WTC11 (cell line): Measurements from ENCODE around the gene ZDHHC7. TPM values are rescaled to one million over a fixed set of nuclear protein-coding genes. Genes with fewer than 3 reads are reported as not detected.

Experiments used
- ATAC-seq: fragments of 200-7000 bp; cut with Tn5 transposase; 2 replicates; pipeline ENCODE4 v1.10.0; 2021; ENCODE audit warnings: mild to moderate bottlenecking, moderate library complexity
- CTCF ChIA-PET: fragments of 300-600 bp; sonication (Branson Sonifier 250); formaldehyde crosslinking; loops from one replicate; lab custom pipeline; 2021; ENCODE audit warnings: antibody characterized with exemption; lab: Charles Lee
- POLR2A ChIA-PET: fragments of 350-600 bp; sonication (Branson Sonifier 250); formaldehyde crosslinking; loops from one replicate; lab custom pipeline; 2021; ENCODE audit warnings: antibody characterized with exemption; lab: Charles Lee
- DNase-seq: peaks from one replicate; pipeline ENCODE4 v3.0.0; 2021; ENCODE audit warnings: low spot score
- H3K27ac Mint-ChIP-seq: 2 replicates; pipeline ENCODE4 v1.8.0; 2021; ENCODE audit warnings: mixed read lengths
- H3K27me3 Mint-ChIP-seq: 2 replicates; pipeline ENCODE4 v1.8.0; 2021; ENCODE audit warnings: low read depth, mild to moderate bottlenecking, moderate library complexity, mixed read lengths
- H3K36me3 Mint-ChIP-seq: 2 replicates; pipeline ENCODE4 v1.8.0; 2021; ENCODE audit warnings: mixed read lengths
- H3K4me1 Mint-ChIP-seq: 2 replicates; pipeline ENCODE4 v1.8.0; 2022; ENCODE audit warnings: mixed read lengths
- H3K4me3 Mint-ChIP-seq: 2 replicates; pipeline ENCODE4 v1.8.0; 2021; ENCODE audit warnings: mild to moderate bottlenecking, moderate library complexity, mixed read lengths
- H3K9me3 Mint-ChIP-seq: 2 replicates; pipeline ENCODE4 v1.8.0; 2021; ENCODE audit warnings: mixed read lengths
- CREB1 ChIP-seq: sonication (generic); formaldehyde crosslinking; IDR thresholded peaks from 2 replicates; pipeline ENCODE4 v1.8.0; 2023; ENCODE audit warnings: mild to moderate bottlenecking, missing genetic modification reagents
- FOXJ3 ChIP-seq: sonication (generic); formaldehyde crosslinking; IDR thresholded peaks from 2 replicates; pipeline ENCODE4 v1.9.0; 2021; ENCODE audit warnings: missing genetic modification reagents, mild to moderate bottlenecking, borderline replicate concordance
- GABPB1 ChIP-seq: sonication (generic); formaldehyde crosslinking; IDR thresholded peaks from 2 replicates; pipeline ENCODE4 v1.8.1; 2023; ENCODE audit warnings: mild to moderate bottlenecking, missing genetic modification reagents
- GTF2I ChIP-seq: fragments of 250-450 bp; sonication (Bioruptor Pico); conservative IDR thresholded peaks from 2 replicates; pipeline ENCODE4 v1.4.0; 2021; ENCODE audit warnings: mild to moderate bottlenecking
- KAT7 ChIP-seq: sonication (generic); formaldehyde crosslinking; IDR thresholded peaks from 2 replicates; pipeline ENCODE4 v1.8.1; 2023; ENCODE audit warnings: missing genetic modification reagents, mild to moderate bottlenecking, borderline replicate concordance
- MXD4 ChIP-seq: fragments of 250-450 bp; sonication (Bioruptor Pico); IDR thresholded peaks from 2 replicates; pipeline ENCODE4 v1.8.0; 2021; ENCODE audit warnings: mild to moderate bottlenecking, moderate library complexity, borderline replicate concordance
- NR3C1 ChIP-seq: sonication (generic); formaldehyde crosslinking; conservative IDR thresholded peaks from 2 replicates; pipeline ENCODE4 v1.8.1; 2023; ENCODE audit warnings: low read depth, mild to moderate bottlenecking, missing genetic modification reagents
- OVOL2 ChIP-seq: fragments of 250-450 bp; sonication (Bioruptor Pico); IDR thresholded peaks from 2 replicates; pipeline ENCODE4 v1.9.0; 2021; ENCODE audit warnings: mild to moderate bottlenecking, borderline replicate concordance
- PRRX2 ChIP-seq: fragments of 250-450 bp; sonication (Bioruptor Pico); IDR thresholded peaks from 2 replicates; pipeline ENCODE4 v1.8.0; 2021; ENCODE audit warnings: mild to moderate bottlenecking
- RORB ChIP-seq: fragments of 250-450 bp; sonication (Bioruptor Pico); IDR thresholded peaks from 2 replicates; pipeline ENCODE4 v1.9.0; 2021; ENCODE audit warnings: mild to moderate bottlenecking
- TCF7 ChIP-seq: sonication (generic); formaldehyde crosslinking; IDR thresholded peaks from 2 replicates; pipeline ENCODE4 v1.8.0; 2022; ENCODE audit warnings: mild to moderate bottlenecking, low read depth, missing genetic modification reagents, moderate library complexity
- TEAD4 ChIP-seq: sonication (generic); formaldehyde crosslinking; IDR thresholded peaks from 2 replicates; pipeline ENCODE4 v1.8.0; 2022; ENCODE audit warnings: mild to moderate bottlenecking, missing genetic modification reagents
- ZNF263 ChIP-seq: sonication (generic); formaldehyde crosslinking; IDR thresholded peaks from 2 replicates; pipeline ENCODE4 v1.8.1; 2022; ENCODE audit warnings: low read depth, mild to moderate bottlenecking, moderate library complexity, missing genetic modification reagents
- total RNA-seq: library from RNA; stranded (reverse); gene quantifications from 3 replicates; pipeline ENCODE4 v1.2.3, GENCODE V29; 2021
- TF ChIP-seq, protein P1 (sequence below): sonication (generic); formaldehyde crosslinking; conservative IDR thresholded peaks from 2 replicates; pipeline ENCODE4 v1.8.1; 2023; ENCODE audit warnings: mild to moderate bottlenecking, low read depth, missing genetic modification reagents, moderate library complexity
- TF ChIP-seq, protein P2 (sequence below): sonication (generic); formaldehyde crosslinking; IDR thresholded peaks from 2 replicates; pipeline ENCODE4 v1.8.1; 2023; ENCODE audit warnings: mild to moderate bottlenecking, moderate library complexity, missing genetic modification reagents
- TF ChIP-seq, protein P3 (sequence below): sonication (generic); formaldehyde crosslinking; IDR thresholded peaks from 2 replicates; pipeline ENCODE4 v1.8.0; 2022; ENCODE audit warnings: mild to moderate bottlenecking, missing genetic modification reagents
- TF ChIP-seq, protein P4 (sequence below): sonication (generic); formaldehyde crosslinking; IDR thresholded peaks from 2 replicates; pipeline ENCODE4 v1.8.1; 2022; ENCODE audit warnings: mild to moderate bottlenecking, missing genetic modification reagents, moderate library complexity, borderline replicate concordance
- TF ChIP-seq, protein P5 (sequence below): fragments of 250-450 bp; sonication (Bioruptor Pico); IDR thresholded peaks from 2 replicates; pipeline ENCODE4 v1.9.0; 2021; ENCODE audit warnings: mild to moderate bottlenecking
- TF ChIP-seq, protein P6 (sequence below): sonication (generic); formaldehyde crosslinking; IDR thresholded peaks from 2 replicates; pipeline ENCODE4 v1.8.1; 2022; ENCODE audit warnings: missing genetic modification reagents, borderline replicate concordance

ZDHHC7 gene
- total RNA-seq, 1 experiment from 2014 or later: 38.7 TPM

DNA sequence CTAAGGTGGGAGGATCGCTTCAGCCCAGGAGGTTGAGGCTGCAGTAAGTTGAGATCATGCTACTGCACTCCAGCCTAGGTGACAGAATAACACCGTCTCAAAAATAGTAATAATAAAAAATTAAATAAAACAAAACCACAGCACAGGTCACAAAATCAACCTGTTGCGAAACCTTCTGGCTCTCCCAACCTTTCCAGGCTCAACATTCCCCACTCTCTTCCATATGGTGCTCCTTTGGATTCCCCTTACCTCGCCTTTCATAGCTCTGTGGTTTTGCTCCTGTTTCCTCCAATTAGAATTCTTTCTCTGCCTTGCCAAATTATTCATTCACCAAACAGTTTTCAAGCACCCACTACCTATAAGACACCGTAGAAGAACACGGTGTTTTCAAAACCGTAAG is 4.7 kb downstream of the ZDHHC7 start:
- ATAC-seq (no peak), DNase-seq (no peak)
- no peaks in the 10 kb centered on the region for H3K9me3 Mint-ChIP-seq
- 0 out of 2 replicates have a peak overlapping the region, but pooled peaks have one; percentile 57 for H3K27ac Mint-ChIP-seq
- peaks cover 41% of the 10 kb centered on the region for H3K4me1 Mint-ChIP-seq
- H3K36me3 Mint-ChIP-seq: no peaks in the 10 kb centered on the region; the same call in 1 of the 2 replicates
- H3K4me3 Mint-ChIP-seq: no peak overlapping the region
- TF ChIP-seq GABPB1 (CRISPR knock-in tag) (no peak), TEAD4 (no peak), KAT7 (CRISPR knock-in tag) (no peak), RORB (CRISPR knock-in tag) (no peak), OVOL2 (CRISPR knock-in tag) (no peak), MXD4 (CRISPR knock-in tag) (no peak), NR3C1 (CRISPR knock-in tag) (no peak), ZNF263 (no peak), TCF7 (CRISPR knock-in tag) (no peak), CREB1 (CRISPR knock-in tag) (no peak), FOXJ3 (no peak), GTF2I (CRISPR knock-in tag) (no peak), PRRX2 (CRISPR knock-in tag) (no peak)
- TF ChIP-seq, protein P1, sequence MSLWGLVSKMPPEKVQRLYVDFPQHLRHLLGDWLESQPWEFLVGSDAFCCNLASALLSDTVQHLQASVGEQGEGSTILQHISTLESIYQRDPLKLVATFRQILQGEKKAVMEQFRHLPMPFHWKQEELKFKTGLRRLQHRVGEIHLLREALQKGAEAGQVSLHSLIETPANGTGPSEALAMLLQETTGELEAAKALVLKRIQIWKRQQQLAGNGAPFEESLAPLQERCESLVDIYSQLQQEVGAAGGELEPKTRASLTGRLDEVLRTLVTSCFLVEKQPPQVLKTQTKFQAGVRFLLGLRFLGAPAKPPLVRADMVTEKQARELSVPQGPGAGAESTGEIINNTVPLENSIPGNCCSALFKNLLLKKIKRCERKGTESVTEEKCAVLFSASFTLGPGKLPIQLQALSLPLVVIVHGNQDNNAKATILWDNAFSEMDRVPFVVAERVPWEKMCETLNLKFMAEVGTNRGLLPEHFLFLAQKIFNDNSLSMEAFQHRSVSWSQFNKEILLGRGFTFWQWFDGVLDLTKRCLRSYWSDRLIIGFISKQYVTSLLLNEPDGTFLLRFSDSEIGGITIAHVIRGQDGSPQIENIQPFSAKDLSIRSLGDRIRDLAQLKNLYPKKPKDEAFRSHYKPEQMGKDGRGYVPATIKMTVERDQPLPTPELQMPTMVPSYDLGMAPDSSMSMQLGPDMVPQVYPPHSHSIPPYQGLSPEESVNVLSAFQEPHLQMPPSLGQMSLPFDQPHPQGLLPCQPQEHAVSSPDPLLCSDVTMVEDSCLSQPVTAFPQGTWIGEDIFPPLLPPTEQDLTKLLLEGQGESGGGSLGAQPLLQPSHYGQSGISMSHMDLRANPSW: no peak
- TF ChIP-seq, protein P2, sequence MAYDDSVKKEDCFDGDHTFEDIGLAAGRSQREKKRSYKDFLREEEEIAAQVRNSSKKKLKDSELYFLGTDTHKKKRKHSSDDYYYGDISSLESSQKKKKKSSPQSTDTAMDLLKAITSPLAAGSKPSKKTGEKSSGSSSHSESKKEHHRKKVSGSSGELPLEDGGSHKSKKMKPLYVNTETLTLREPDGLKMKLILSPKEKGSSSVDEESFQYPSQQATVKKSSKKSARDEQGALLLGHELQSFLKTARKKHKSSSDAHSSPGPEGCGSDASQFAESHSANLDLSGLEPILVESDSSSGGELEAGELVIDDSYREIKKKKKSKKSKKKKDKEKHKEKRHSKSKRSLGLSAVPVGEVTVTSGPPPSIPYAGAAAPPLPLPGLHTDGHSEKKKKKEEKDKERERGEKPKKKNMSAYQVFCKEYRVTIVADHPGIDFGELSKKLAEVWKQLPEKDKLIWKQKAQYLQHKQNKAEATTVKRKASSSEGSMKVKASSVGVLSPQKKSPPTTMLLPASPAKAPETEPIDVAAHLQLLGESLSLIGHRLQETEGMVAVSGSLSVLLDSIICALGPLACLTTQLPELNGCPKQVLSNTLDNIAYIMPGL (CRISPR knock-in tag): no peak
- TF ChIP-seq, protein P3, sequence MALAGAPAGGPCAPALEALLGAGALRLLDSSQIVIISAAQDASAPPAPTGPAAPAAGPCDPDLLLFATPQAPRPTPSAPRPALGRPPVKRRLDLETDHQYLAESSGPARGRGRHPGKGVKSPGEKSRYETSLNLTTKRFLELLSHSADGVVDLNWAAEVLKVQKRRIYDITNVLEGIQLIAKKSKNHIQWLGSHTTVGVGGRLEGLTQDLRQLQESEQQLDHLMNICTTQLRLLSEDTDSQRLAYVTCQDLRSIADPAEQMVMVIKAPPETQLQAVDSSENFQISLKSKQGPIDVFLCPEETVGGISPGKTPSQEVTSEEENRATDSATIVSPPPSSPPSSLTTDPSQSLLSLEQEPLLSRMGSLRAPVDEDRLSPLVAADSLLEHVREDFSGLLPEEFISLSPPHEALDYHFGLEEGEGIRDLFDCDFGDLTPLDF (CRISPR knock-in tag): no peak
- TF ChIP-seq, protein P4, sequence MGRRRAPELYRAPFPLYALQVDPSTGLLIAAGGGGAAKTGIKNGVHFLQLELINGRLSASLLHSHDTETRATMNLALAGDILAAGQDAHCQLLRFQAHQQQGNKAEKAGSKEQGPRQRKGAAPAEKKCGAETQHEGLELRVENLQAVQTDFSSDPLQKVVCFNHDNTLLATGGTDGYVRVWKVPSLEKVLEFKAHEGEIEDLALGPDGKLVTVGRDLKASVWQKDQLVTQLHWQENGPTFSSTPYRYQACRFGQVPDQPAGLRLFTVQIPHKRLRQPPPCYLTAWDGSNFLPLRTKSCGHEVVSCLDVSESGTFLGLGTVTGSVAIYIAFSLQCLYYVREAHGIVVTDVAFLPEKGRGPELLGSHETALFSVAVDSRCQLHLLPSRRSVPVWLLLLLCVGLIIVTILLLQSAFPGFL (CRISPR knock-in tag): no peak
- TF ChIP-seq, protein P5, sequence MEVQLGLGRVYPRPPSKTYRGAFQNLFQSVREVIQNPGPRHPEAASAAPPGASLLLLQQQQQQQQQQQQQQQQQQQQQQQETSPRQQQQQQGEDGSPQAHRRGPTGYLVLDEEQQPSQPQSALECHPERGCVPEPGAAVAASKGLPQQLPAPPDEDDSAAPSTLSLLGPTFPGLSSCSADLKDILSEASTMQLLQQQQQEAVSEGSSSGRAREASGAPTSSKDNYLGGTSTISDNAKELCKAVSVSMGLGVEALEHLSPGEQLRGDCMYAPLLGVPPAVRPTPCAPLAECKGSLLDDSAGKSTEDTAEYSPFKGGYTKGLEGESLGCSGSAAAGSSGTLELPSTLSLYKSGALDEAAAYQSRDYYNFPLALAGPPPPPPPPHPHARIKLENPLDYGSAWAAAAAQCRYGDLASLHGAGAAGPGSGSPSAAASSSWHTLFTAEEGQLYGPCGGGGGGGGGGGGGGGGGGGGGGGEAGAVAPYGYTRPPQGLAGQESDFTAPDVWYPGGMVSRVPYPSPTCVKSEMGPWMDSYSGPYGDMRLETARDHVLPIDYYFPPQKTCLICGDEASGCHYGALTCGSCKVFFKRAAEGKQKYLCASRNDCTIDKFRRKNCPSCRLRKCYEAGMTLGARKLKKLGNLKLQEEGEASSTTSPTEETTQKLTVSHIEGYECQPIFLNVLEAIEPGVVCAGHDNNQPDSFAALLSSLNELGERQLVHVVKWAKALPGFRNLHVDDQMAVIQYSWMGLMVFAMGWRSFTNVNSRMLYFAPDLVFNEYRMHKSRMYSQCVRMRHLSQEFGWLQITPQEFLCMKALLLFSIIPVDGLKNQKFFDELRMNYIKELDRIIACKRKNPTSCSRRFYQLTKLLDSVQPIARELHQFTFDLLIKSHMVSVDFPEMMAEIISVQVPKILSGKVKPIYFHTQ (CRISPR knock-in tag): no peak
- TF ChIP-seq, protein P6, sequence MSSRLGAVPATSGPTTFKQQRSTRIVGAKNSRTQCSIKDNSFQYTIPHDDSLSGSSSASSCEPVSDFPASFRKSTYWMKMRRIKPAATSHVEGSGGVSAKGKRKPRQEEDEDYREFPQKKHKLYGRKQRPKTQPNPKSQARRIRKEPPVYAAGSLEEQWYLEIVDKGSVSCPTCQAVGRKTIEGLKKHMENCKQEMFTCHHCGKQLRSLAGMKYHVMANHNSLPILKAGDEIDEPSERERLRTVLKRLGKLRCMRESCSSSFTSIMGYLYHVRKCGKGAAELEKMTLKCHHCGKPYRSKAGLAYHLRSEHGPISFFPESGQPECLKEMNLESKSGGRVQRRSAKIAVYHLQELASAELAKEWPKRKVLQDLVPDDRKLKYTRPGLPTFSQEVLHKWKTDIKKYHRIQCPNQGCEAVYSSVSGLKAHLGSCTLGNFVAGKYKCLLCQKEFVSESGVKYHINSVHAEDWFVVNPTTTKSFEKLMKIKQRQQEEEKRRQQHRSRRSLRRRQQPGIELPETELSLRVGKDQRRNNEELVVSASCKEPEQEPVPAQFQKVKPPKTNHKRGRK (CRISPR knock-in tag): no peak
- CTCF ChIA-PET: interaction anchor here (2.0 kb wide), 1 partner anchor 80 kb away, joined by 7 read pairs; no protein-coding TSS in a partner anchor
- no peaks in the 10 kb centered on the region for H3K27me3 Mint-ChIP-seq
- POLR2A ChIA-PET: no interaction called here
